HUES6 (cell line): ENCODE measurements around the gene TOMM22.

ENCODE experiments used
- H3K27ac ChIP-seq: 2 replicates; pipeline ENCODE4 v1.7.0; 2013; ENCODE audit warnings: low read depth, mild to moderate bottlenecking, low read length, inconsistent platforms
- H3K27me3 ChIP-seq: 2 replicates; pipeline ENCODE4 v1.6.1; 2013; ENCODE audit warnings: low read length; ENCODE audit not compliant: control insufficient read depth, insufficient read depth
- H3K36me3 ChIP-seq: 2 replicates; pipeline ENCODE4 v1.6.1; 2013; ENCODE audit warnings: low read length; ENCODE audit not compliant: control insufficient read depth, insufficient read depth
- H3K4me1 ChIP-seq: 2 replicates; pipeline ENCODE4 v1.6.1; 2013; ENCODE audit warnings: low read length; ENCODE audit not compliant: control insufficient read depth, insufficient read depth
- H3K4me3 ChIP-seq: 2 replicates; pipeline ENCODE4 v1.5.1; 2013; ENCODE audit warnings: low read depth, low read length
- H3K9ac ChIP-seq: one replicate; pipeline ENCODE4 v1.6.1; 2013; ENCODE audit warnings: mild to moderate bottlenecking, low read length
- H3K9me3 ChIP-seq: 2 replicates; pipeline ENCODE4 v1.6.1; 2013; ENCODE audit warnings: low read depth, low read length; ENCODE audit not compliant: control insufficient read depth, insufficient read depth

TOMM22 gene

DNA sequence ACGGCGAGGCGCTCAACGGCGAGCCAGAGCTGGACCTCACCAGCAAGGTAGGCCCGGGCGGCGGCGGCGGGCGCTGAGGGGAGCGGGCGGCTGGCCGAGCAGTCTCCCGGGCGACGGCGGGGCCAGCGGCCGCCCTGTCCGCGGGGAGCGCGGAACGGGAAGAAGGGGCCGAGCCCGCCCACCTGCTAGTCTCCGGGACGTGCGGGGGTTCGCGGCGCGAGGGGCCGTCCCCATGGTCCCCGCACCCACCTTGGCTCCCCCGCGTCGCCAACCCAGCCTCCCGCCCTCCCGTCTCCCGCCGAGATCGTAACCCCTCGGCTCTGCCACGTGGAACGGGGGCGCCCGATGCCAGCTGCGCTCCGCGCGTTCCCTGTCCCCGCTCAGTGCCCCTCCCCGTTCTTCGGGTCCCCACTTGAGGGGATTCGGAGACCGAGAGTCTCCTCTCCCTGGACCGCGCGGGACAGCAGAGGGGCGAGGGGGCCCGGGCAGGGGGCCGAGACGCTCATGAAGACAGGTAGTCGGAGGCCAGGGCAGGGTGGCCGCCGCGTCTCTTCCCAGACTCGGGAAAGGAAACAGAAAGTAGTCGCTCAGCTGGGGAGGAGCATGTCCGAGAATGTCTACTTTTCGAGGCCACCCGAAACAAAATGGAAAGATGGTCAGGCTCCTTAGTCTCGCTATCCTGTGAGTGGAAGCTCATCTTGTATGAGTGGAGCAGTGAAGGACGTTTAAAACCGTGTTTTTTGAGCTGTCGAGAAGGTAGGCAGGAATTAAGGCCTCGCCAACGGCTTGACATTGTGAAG, 24.5 kb downstream of the TOMM22 start:
- peak overlapping the region; percentile 77 for H3K9ac ChIP-seq
- peaks cover 33% of the 10 kb centered on the region for H3K4me1 ChIP-seq
- H3K4me3 ChIP-seq, result peak overlapping the region; percentile 95
- no peaks in the 10 kb centered on the region for H3K27me3 ChIP-seq
- H3K36me3 ChIP-seq, result peaks cover 18% of the 10 kb centered on the region
- peak overlapping the region; percentile 70 for H3K27ac ChIP-seq
- no peaks in the 10 kb centered on the region for H3K9me3 ChIP-seq

DNA sequence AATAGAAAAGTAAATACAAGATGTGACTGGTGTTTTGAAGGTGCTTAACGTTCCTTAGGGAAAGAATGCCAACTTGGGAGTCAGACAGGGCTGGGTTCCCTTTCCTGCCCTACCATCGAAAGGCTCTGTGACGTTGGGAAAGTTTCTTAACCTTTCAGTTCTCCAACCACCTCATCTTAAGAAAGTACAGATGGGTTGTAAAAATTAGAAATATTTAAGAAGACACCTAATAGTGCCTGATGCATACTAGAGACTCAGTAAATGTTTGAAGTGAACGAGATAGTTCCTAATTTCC, 25.1 kb downstream of the TOMM22 start:
- Histone ChIP-seq H3K4me1 (peaks cover 33% of the 10 kb centered on the region), H3K4me3 (peak overlapping the region; percentile 95), H3K27me3 (no peaks in the 10 kb centered on the region), H3K9me3 (no peaks in the 10 kb centered on the region), H3K27ac (no peak overlapping the region), H3K36me3 (peaks cover 18% of the 10 kb centered on the region), H3K9ac (peak overlapping the region; percentile 77)

DNA sequence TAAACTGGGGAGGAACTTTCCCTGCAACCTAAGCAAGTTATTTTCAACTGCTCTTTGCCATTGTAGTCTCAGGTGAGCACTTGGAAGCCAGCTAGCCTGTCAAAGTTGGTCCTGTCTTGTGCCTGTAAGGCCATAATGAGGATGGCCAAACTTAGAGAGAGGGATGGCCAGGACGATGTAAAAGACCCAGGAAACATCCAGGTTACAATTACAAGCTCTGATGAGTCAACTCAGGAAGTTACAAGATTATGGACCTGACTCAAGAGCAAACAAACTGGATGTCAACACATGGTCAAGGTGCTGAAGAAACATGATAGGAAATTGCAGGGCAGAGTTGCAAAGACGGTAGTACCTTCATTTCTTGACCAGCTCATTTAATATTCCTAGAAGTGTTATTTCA, 25.6 kb downstream of the TOMM22 start:
- Histone ChIP-seq H3K4me1 (peaks cover 37% of the 10 kb centered on the region), H3K9ac (peak overlapping the region; percentile 77), H3K9me3 (no peaks in the 10 kb centered on the region), H3K4me3 (peak overlapping the region; percentile 95), H3K27ac (no peak overlapping the region), H3K27me3 (no peaks in the 10 kb centered on the region), H3K36me3 (peaks cover 18% of the 10 kb centered on the region)

DNA sequence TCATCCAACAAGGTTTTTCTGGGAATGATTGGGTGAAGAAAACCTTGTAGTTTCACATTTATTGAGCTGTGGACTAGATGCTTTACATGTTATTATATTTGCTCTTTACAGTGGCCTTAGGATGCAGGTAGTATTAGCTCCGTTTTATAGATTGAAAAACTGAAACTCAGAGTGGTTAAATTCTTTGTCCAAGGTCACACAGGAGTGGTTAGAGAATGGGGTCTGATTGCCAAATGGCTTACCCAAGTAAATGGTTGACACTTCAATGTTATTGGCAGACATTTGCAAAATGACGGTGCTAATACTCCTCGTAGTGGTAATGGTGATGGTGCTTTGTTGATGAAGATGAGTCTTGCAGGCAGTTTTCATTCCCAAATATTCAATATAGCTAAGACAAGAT, 26.2 kb downstream of the TOMM22 start:
- Histone ChIP-seq H3K27ac (no peak overlapping the region), H3K9me3 (no peaks in the 10 kb centered on the region), H3K4me3 (peak overlapping the region; percentile 95; the same call in 1 of the 2 replicates), H3K4me1 (peaks cover 40% of the 10 kb centered on the region), H3K27me3 (no peaks in the 10 kb centered on the region), H3K9ac (no peak overlapping the region), H3K36me3 (peaks cover 18% of the 10 kb centered on the region)

DNA sequence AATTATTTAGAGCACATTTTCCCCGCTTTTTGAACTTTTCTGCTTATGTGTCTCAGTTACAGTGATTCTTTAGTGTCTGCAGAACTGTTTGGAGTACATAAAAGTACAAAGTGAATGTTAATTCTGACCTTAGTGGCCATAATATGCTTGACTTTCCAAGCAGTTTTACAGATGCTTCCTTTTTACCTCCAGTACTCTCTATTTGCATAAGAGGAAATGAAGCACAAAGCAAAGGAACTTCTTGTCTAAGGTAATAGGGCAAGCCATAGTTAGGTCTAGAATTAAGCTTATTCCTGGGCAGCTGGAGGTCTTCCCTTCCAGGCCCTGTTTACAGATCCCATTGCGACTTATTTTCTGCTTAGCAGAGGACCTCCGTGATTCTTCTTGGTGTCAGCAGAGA, 27.5 kb downstream of the TOMM22 start:
- peaks cover 47% of the 10 kb centered on the region for H3K4me1 ChIP-seq
- H3K9ac ChIP-seq, result no peak overlapping the region
- no peaks in the 10 kb centered on the region for H3K9me3 ChIP-seq
- no peak overlapping the region for H3K4me3 ChIP-seq
- no peak overlapping the region for H3K27ac ChIP-seq
- no peaks in the 10 kb centered on the region for H3K27me3 ChIP-seq
- peaks cover 18% of the 10 kb centered on the region for H3K36me3 ChIP-seq

DNA sequence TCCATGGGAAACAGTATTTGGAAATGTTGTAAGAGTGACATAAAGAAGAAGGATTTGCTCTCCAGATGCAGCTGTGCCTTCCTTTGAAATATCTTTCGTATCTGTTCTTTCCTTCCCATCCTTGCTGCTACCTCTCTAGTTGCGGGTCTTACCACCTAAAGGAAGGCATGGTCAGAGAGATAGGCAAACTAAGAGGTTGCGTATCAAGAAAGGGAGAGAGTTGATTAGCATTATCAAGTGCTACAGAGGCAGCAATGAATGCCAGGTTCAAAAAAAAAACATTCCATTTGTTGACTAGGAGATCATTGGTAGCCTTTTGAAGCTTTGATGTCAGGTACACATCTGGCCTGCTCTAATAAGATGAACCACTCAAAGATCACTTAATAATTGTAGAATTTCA, 28.6 kb downstream of the TOMM22 start:
- H3K27ac ChIP-seq, result no peak overlapping the region
- no peaks in the 10 kb centered on the region for H3K9me3 ChIP-seq
- no peak overlapping the region for H3K4me3 ChIP-seq
- peaks cover 44% of the 10 kb centered on the region for H3K4me1 ChIP-seq
- peaks cover 26% of the 10 kb centered on the region for H3K36me3 ChIP-seq
- H3K27me3 ChIP-seq, result no peaks in the 10 kb centered on the region
- H3K9ac ChIP-seq, result no peak overlapping the region

DNA sequence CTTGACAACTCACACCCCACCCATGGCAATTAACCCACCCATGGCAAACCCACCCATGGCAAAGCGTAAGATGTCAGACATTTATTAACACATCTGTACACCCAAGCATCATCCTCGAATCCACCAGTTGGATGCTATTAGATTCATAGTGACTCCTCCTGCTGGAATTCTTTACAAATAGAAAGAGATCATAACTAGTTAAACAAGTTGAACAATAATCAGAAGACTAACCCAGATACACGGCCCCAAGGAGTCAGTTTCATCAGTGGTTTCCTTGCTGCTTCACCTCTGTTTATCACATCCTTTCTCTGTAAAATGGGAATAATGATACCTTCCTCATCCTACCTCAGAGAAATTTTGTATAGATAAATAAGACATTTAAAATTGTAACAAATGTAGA, 29.1 kb downstream of the TOMM22 start:
- no peak overlapping the region for H3K4me3 ChIP-seq
- H3K9ac ChIP-seq, result no peak overlapping the region
- peaks cover 31% of the 10 kb centered on the region for H3K36me3 ChIP-seq
- no peak overlapping the region for H3K27ac ChIP-seq
- no peaks in the 10 kb centered on the region for H3K27me3 ChIP-seq
- no peaks in the 10 kb centered on the region for H3K9me3 ChIP-seq
- peaks cover 44% of the 10 kb centered on the region for H3K4me1 ChIP-seq

DNA sequence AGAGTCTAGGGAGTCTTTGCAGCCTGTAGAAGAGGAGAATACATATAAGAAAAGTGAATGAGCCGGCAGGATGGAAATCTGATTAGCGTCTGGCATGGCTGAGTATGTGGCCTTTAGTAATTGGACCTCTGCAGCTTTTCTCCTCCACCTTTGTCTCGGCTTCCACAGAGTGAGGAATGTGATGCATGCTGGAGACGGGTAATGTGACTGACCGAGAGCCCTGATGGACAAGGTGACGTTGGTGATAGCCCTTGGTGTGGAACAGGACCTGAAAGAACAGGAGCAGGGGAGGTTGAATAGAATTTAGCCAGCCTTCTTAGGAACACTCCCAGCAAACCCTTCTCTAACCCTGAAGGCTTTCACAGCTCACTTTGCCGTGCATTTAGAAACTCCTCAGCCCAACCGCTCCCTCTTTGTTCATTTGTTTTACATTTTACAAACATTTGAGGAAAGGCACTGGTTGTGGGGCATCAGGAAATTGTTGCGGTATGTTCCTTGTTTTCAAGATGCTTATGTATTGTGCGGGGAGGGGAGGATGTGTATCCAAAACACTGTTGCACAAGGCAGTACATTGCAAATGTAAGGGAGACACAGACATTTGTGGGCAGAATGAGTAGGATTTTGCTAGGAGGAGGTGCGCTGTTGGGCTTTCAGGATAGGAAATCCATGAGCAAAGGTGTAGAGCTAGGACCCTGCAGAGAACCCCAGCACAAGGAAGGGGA, 30.9 kb downstream of the TOMM22 start:
- Histone ChIP-seq H3K27ac (no peak overlapping the region), H3K9ac (peak overlapping the region; percentile 6), H3K27me3 (no peaks in the 10 kb centered on the region), H3K9me3 (no peaks in the 10 kb centered on the region), H3K4me1 (peaks cover 40% of the 10 kb centered on the region), H3K4me3 (no peak overlapping the region), H3K36me3 (peaks cover 49% of the 10 kb centered on the region)

DNA sequence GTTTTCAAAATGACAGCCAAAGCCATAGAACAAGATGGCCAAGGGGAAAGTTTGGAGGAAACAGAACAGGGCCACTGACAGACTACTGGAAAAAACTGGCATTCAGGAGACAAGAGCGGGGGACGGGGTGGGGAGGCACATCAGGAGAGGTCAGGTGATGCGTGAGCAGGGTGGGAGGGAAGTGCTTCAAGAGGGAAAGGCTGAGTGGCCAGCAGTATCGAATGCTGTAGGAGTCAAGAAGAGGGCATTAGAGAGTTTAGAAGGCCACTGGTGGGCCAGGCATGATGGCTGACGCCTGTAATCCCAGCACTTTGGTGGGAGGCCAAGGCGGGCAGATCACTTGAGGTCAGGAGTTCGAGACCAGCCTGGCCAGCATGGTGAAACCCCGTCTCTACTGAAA, 32.2 kb downstream of the TOMM22 start:
- Histone ChIP-seq H3K4me3 (no peak overlapping the region), H3K4me1 (peaks cover 39% of the 10 kb centered on the region), H3K27me3 (no peaks in the 10 kb centered on the region), H3K27ac (no peak overlapping the region), H3K9ac (no peak overlapping the region), H3K36me3 (peaks cover 58% of the 10 kb centered on the region), H3K9me3 (no peaks in the 10 kb centered on the region)

DNA sequence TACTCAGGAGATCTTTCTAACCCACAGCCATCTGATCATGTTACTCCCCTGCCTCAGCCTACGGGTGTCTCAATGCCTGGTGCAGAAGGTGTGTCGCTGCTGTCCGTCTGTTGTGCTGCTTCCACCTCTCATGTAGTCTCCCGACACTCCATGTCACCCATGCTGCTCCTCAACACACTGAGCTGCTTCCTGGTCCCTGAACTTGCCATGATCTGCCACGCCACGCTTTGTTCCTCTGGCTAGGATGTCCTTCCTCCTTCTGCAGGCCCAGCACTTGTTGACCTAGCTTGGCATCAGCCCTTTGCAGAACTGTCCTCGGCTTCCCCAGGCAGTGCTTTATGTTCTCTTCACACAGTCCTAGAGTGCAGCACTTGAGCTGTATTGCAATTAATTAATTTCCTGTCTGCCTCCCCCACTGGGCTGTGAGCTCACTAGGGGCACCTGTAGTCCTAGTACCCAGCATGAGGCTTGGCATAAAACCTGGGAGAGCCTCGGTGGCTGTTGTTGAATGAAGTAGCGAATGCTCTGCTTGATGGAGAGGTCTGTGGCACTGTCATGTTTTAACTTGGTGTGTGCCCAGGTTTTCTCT, 33.5 kb downstream of the TOMM22 start:
- H3K4me1 ChIP-seq, result peaks cover 39% of the 10 kb centered on the region
- H3K27me3 ChIP-seq, result no peaks in the 10 kb centered on the region
- H3K9ac ChIP-seq, result no peak overlapping the region
- no peak overlapping the region for H3K27ac ChIP-seq
- H3K4me3 ChIP-seq, result no peak overlapping the region
- H3K36me3 ChIP-seq, result peaks cover 55% of the 10 kb centered on the region
- H3K9me3 ChIP-seq, result no peaks in the 10 kb centered on the region

DNA sequence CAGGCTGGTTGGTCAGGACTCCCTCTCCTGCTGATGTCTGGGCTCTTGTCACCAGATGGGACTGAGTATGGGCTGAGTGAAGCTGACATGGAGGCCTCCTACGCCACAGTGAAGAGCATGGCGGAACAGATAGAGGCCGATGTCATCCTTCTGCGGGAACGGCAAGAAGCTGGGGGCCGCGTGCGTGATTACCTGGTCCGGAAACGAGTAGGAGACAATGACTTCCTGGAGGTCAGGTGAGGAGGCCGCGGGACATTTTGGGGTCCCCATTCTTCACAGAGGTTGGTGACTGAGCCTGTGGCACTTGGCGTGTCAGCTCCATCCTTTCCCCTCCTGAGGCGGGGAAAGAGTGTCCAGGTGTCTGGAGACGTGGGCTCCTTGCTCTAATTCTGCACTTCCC, 34.1 kb downstream of the TOMM22 start:
- Histone ChIP-seq H3K9me3 (no peaks in the 10 kb centered on the region), H3K4me3 (no peak overlapping the region), H3K4me1 (peaks cover 39% of the 10 kb centered on the region), H3K27me3 (no peaks in the 10 kb centered on the region), H3K9ac (no peak overlapping the region), H3K36me3 (peaks cover 56% of the 10 kb centered on the region), H3K27ac (no peak overlapping the region)
